Omental fat pad (tissue), 4 donors: ENCODE results near the gene OPCML. TPM values are rescaled to one million over a fixed set of nuclear protein-coding genes. Genes with fewer than 3 reads are reported as not detected.

Experiments used
- ATAC-seq: fragments of 150-250 bp; one replicate; pipeline ENCODE4 v1.9.1; 2016; ENCODE audit warnings: mild to moderate bottlenecking, moderate library complexity; ENCODE audit not compliant: low FRiP score
- DNase-seq: peaks from one replicate; pipeline ENCODE4 v3.0.0-alpha.2; 2019; ENCODE audit warnings: low spot score
- CTCF ChIP-seq, 3 donors: fragments of 450-650 bp; IDR thresholded peaks; one replicate each; pipeline ENCODE4 v1.5.1; 2016 to 2017; ENCODE audit warnings: antibody characterized with exemption in 3 of 3, mild to moderate bottlenecking in 3 of 3, moderate library complexity in 2 of 3
- total RNA-seq, 4 donors: library from RNA; depleted of rRNA; stranded (reverse); fragments of >200 nt; gene quantifications; one replicate each; pipeline ENCODE4 v1.1.0, GENCODE V29; 2016

OPCML gene
- total RNA-seq, 4 donors from 2014 or later = 0.32 TPM; not detected in 3

GRCh38 chr11:133360860-133361688 lies 171.2 kb downstream of the OPCML start:
- no peak for TF ChIP-seq CTCF (IDR thresholded peaks at IDR 0.05)
- ATAC-seq (no peak), DNase-seq (no peak)

GRCh38 chr11:133355095-133355494 lies 177.2 kb downstream of the OPCML start:
- ATAC-seq = no peak
- no peak for TF ChIP-seq CTCF (IDR thresholded peaks at IDR 0.05)
- no peak for DNase-seq

- TF ChIP-seq CTCF (IDR thresholded peaks at IDR 0.05) = no peak
- no peak for DNase-seq
- ATAC-seq = no peak
Measured at GRCh38 chr11:133354069-133354468, 178.2 kb downstream of the OPCML start.

- DNase-seq = no peak
- no peak for ATAC-seq
- TF ChIP-seq CTCF (IDR thresholded peaks at IDR 0.05) = no peak
Measured at GRCh38 chr11:133350045-133350444, 182.3 kb downstream of the OPCML start.

GRCh38 chr11:133347988-133348387 lies 184.3 kb downstream of the OPCML start:
- DNase-seq (no peak), ATAC-seq (no peak)
- no peak for TF ChIP-seq CTCF (IDR thresholded peaks at IDR 0.05)

- ATAC-seq (no peak), DNase-seq (no peak)
- no peak for TF ChIP-seq CTCF (IDR thresholded peaks at IDR 0.05)
Measured at GRCh38 chr11:133346137-133346536, 186.2 kb downstream of the OPCML start.

- DNase-seq (no peak), ATAC-seq (no peak)
- no peak for TF ChIP-seq CTCF (IDR thresholded peaks at IDR 0.05)
Measured at GRCh38 chr11:133343951-133344350, 188.3 kb downstream of the OPCML start.
